Lower lobe of right lung (tissue), 2 donors: ENCODE results near the gene NLRC3. TPM values are rescaled to one million over a fixed set of nuclear protein-coding genes. Genes with fewer than 3 reads are reported as not detected.
"Not testable (repeated sequence)": the region's sequence is repeated elsewhere in the genome, so short reads cannot be mapped to it uniquely, and the experiment has no call there.

Source experiments
- ATAC-seq, 2 donors: fragments of 200-7000 bp; cut with Tn5 transposase; one replicate each; pipeline ENCODE4 v1.9.1; 2020 to 2022; ENCODE audit warnings: mild to moderate bottlenecking in 2 of 2, moderate library complexity in 2 of 2
- DNase-seq: peaks from one replicate; pipeline ENCODE4 v3.0.0-alpha.2; 2020
- H3K27ac ChIP-seq: fragments of 200-600 bp; one replicate; pipeline ENCODE4 v1.8.0; 2022
- H3K27me3 ChIP-seq: fragments of 200-600 bp; one replicate; pipeline ENCODE4 v1.8.0; 2022; ENCODE audit warnings: low read depth
- H3K36me3 ChIP-seq: fragments of 200-600 bp; one replicate; pipeline ENCODE4 v1.8.0; 2022; ENCODE audit warnings: mild to moderate bottlenecking
- H3K4me1 ChIP-seq: fragments of 200-600 bp; one replicate; pipeline ENCODE4 v1.8.0; 2022
- H3K4me3 ChIP-seq: fragments of 200-600 bp; one replicate; pipeline ENCODE4 v1.8.0; 2022; ENCODE audit warnings: mild to moderate bottlenecking
- H3K9me3 ChIP-seq: fragments of 200-600 bp; one replicate; pipeline ENCODE4 v1.8.0; 2022
- CTCF ChIP-seq: fragments of 200-600 bp; IDR thresholded peaks from one replicate; pipeline ENCODE4 v1.8.0; 2022; ENCODE audit warnings: antibody characterized with exemption, mild to moderate bottlenecking
- intact Hi-C: fragments of 100-400 bp; cut with DNase I; formaldehyde crosslinking; loops from one replicate; pipeline ENCODE4 v1.11.0; 2022
- total RNA-seq: library from RNA; stranded (reverse); fragmentation: NEBNext Ultra II Directional; extraction: Animal tissue kit (Norgen Biotek cat#: 25700); gene quantifications from one replicate; pipeline ENCODE4 v1.2.1, GENCODE V29; 2021
- donor health status: DM: no; HTN: yes; CAD: no; lungs with severe emphysema.

NLRC3 gene
- total RNA-seq, 1 donor from 2014 or later, result 3.9 TPM

GRCh38 chr16:3532741-3533140 is 44.5 kb downstream of the NLRC3 start:
- no peak for TF ChIP-seq CTCF
- Histone ChIP-seq H3K9me3 (no peaks in the 10 kb centered on the region), H3K36me3 (peaks cover 79% of the 10 kb centered on the region), H3K4me1 (no peaks in the 10 kb centered on the region), H3K27me3 (no peaks in the 10 kb centered on the region), H3K4me3 (no peak overlapping the region), H3K27ac (no peak overlapping the region)
- intact Hi-C loops, result no loop called here
- DNase-seq, result no peak
- ATAC-seq, result no peak

- DNase-seq, result no peak
- no peaks in the 10 kb centered on the region for H3K9me3 ChIP-seq
- no peak overlapping the region for H3K27ac ChIP-seq
- H3K4me3 ChIP-seq, result no peak overlapping the region
- TF ChIP-seq CTCF, result no peak
- peaks cover 68% of the 10 kb centered on the region for H3K36me3 ChIP-seq
- no peaks in the 10 kb centered on the region for H3K27me3 ChIP-seq
- no peaks in the 10 kb centered on the region for H3K4me1 ChIP-seq
- intact Hi-C loops, result no loop called here
- ATAC-seq, result no peak
Measured at GRCh38 chr16:3530371-3530914, 46.8 kb downstream of the NLRC3 start.

DNA sequence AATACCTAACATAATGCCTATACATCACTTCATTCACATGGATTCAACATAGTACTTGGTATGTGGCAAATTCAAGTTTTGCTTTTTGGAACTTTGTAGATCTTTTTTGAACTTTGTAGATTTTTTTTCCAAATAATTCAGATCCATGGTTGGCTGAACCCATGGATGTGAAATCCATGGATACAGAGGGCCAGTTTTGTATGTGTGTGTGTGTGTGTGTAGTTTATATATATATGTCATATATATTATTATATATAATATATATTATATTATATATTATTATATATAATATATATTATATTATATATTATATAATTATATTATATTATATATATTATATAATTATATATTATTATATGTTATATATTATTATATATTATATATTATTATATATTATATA is 48.0 kb downstream of the NLRC3 start:
- intact Hi-C loops, result no loop called here
- Histone ChIP-seq H3K4me1 (no peaks in the 10 kb centered on the region), H3K36me3 (peaks cover 68% of the 10 kb centered on the region), H3K27me3 (no peaks in the 10 kb centered on the region), H3K4me3 (no peak overlapping the region), H3K27ac (no peak overlapping the region), H3K9me3 (no peaks in the 10 kb centered on the region)
- ATAC-seq, result no peak
- no peak for TF ChIP-seq CTCF
- no peak for DNase-seq

DNA sequence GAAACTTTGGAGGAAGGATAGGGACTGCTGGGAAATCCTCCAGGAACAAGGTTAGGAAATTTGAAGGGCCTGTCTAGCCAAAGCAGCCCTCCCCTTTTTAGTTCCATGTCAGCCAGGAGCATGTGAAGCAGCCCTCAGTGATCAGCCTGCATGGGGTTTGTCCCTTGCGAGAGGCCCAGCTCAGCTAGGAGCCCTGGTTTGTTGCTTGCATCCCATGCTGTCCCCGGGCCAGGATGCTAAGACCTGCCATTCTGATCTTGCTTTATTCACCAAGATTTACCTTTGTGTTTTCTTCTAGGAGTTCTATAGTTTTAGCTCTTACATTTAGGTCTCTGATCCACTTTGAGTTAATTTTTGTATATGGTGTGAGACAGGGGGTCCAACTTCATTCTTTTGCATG is 48.8 kb downstream of the NLRC3 start:
- intact Hi-C loops, result no loop called here
- DNase-seq, result no peak
- Histone ChIP-seq H3K4me3 (no peak overlapping the region), H3K9me3 (no peaks in the 10 kb centered on the region), H3K27ac (no peak overlapping the region), H3K4me1 (no peaks in the 10 kb centered on the region), H3K36me3 (peaks cover 68% of the 10 kb centered on the region), H3K27me3 (no peaks in the 10 kb centered on the region)
- no peak for TF ChIP-seq CTCF
- no peak for ATAC-seq

DNA sequence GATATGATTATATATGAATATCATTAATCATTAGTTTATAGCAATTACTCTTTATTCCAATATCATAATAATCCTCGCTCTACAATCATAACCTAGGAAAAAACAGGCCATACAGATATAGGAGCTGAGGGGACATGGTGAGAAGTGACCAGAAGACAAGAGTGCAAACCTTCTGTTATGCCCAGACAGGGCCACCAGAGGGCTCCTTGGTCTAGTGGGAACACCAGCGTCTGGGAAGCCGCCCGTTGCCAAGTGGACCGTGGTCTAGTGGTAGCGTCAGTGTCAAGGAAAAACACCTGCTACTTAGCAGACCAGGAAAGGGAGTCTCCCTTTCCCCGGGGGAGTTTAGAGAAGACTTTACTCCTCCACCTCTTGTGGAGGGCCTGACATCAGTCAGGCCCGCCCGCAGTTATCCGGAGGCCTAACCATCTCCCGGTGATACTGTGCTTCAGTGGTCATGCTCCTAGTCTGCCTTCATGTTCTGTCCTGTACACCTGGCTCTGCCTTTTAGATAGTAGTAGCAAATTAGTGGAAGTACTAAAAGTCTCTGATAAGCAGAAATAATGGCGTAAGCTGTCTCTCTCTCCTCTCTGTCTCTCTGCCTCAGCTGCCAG is 49.9 kb downstream of the NLRC3 start:
- H3K27ac ChIP-seq, intact Hi-C loops, H3K4me3 ChIP-seq, H3K27me3 ChIP-seq, H3K9me3 ChIP-seq, ATAC-seq, H3K4me1 ChIP-seq: not testable (repeated sequence)
- peak; percentile 63 for TF ChIP-seq CTCF
- peaks cover 68% of the 10 kb centered on the region for H3K36me3 ChIP-seq
- DNase-seq, result peak; percentile 85
